Activated CD8-positive, alpha-beta memory T cell treated with anti-CD3 and anti-CD28 coated beads, Interleukin-2, amount 50 U/mL, for 24 hours (primary cell): ENCODE results near the gene TAF11L13.
"Not testable (repeated sequence)": the region's sequence is repeated elsewhere in the genome, so short reads cannot be mapped to it uniquely, and the experiment has no call there.

Experiments used
- DNase-seq: peaks from one replicate; pipeline ENCODE4 v3.0.0-alpha.2; 2020; ENCODE audit errors: extremely low read depth

Gene TAF11L13

GRCh38 chr5:17631788-17632187 lies at the start of gene TAF11L13:
TAF11L13 (plus strand) TSS chr5:17632088.
- not testable (repeated sequence) for DNase-seq

- not testable (repeated sequence) for DNase-seq
Observed at GRCh38 chr5:17585658-17586057, 46.2 kb upstream of the TAF11L13 start, which contains the start of gene TAF11L7. TAF11L7 (minus strand) TSS chr5:17585758.

- not testable (repeated sequence) for DNase-seq
Observed at GRCh38 chr5:17590860-17591259, 41.0 kb upstream of the TAF11L13 start, which contains the start of gene TAF11L8. TAF11L8 (minus strand) TSS chr5:17590960.

GRCh38 chr5:17594255-17594654 lies 37.6 kb upstream of the TAF11L13 start, which contains the start of gene TAF11L9:
TAF11L9 (minus strand) TSS chr5:17594394.
- DNase-seq: not testable (repeated sequence)

GRCh38 chr5:17597728-17598127 lies 34.2 kb upstream of the TAF11L13 start, which contains the start of gene TAF11L10:
TAF11L10 (minus strand) TSS chr5:17597828.
- DNase-seq: not testable (repeated sequence)

- DNase-seq: not testable (repeated sequence)
Observed at GRCh38 chr5:17603880-17604279, 28.0 kb upstream of the TAF11L13 start, which contains the start of gene TAF11L11. TAF11L11 (plus strand) TSS chr5:17604183.

GRCh38 chr5:17604951-17605350 lies 26.9 kb upstream of the TAF11L13 start:
- DNase-seq: no peak

GRCh38 chr5:17607461-17607860 lies 24.4 kb upstream of the TAF11L13 start:
- not testable (repeated sequence) for DNase-seq

- not testable (repeated sequence) for DNase-seq
Observed at GRCh38 chr5:17610092-17610491, 21.8 kb upstream of the TAF11L13 start, which contains the start of gene TAF11L12. TAF11L12 (plus strand) TSS chr5:17610392.

GRCh38 chr5:17614872-17615605 lies 16.8 kb upstream of the TAF11L13 start:
- DNase-seq: no peak

GRCh38 chr5:17619354-17619753 lies 12.5 kb upstream of the TAF11L13 start:
- DNase-seq: no peak

- DNase-seq: no peak
Observed at GRCh38 chr5:17620627-17621026, 11.3 kb upstream of the TAF11L13 start.

- DNase-seq: no peak
Observed at GRCh38 chr5:17625686-17626085, 6.2 kb upstream of the TAF11L13 start.

GRCh38 chr5:17634160-17634559 lies 2.3 kb downstream of the TAF11L13 start, which contains the start of gene TAF11L14:
TAF11L14 (plus strand) TSS chr5:17634460.
- no peak for DNase-seq

GRCh38 chr5:17649232-17649631 lies 17.3 kb downstream of the TAF11L13 start:
- DNase-seq: not testable (repeated sequence)

- not testable (repeated sequence) for DNase-seq
Observed at GRCh38 chr5:17655201-17655759, 23.4 kb downstream of the TAF11L13 start.

GRCh38 chr5:17655921-17656320 lies 24.0 kb downstream of the TAF11L13 start:
- no peak for DNase-seq

GRCh38 chr5:17663182-17663581 lies 31.3 kb downstream of the TAF11L13 start:
- no peak for DNase-seq

GRCh38 chr5:17665836-17666235 lies 33.9 kb downstream of the TAF11L13 start:
- no peak for DNase-seq

GRCh38 chr5:17666726-17667235 lies 34.9 kb downstream of the TAF11L13 start:
- DNase-seq: no peak

GRCh38 chr5:17670353-17670752 lies 38.5 kb downstream of the TAF11L13 start:
- DNase-seq: no peak

- DNase-seq: no peak
Observed at GRCh38 chr5:17678751-17679324, 47.0 kb downstream of the TAF11L13 start.
